ENCODE measurements around the gene NAA11. TPM values are rescaled to one million over a fixed set of nuclear protein-coding genes. Genes with fewer than 3 reads are reported as not detected.

Gene NAA11
- total RNA-seq, 1 donor from 2014 or later, result not detected

- Mint-ChIP-seq H3K4me3 (ENCODE audit: low read depth) (no peak overlapping the region), H3K4me1 (ENCODE audit: low read depth) (peaks cover 3% of the 10 kb centered on the region), H3K36me3 (ENCODE audit: insufficient read depth) (no peaks in the 10 kb centered on the region), H3K27me3 (peaks cover 2% of the 10 kb centered on the region), H3K9me3 (ENCODE audit: low read depth) (no peaks in the 10 kb centered on the region), H3K27ac (no peak overlapping the region)
- TF ChIP-seq CTCF (IDR thresholded peaks at IDR 0.05; ENCODE audit: unreplicated experiment), result no peak
- DNase-seq (ENCODE audit: low spot score, unreplicated experiment), result no peak
Measured at GRCh38 chr4:79296768-79297428, 29.0 kb downstream of the NAA11 start.

- Mint-ChIP-seq H3K4me1 (ENCODE audit: low read depth) (peaks cover 3% of the 10 kb centered on the region), H3K27ac (no peak overlapping the region), H3K36me3 (ENCODE audit: insufficient read depth) (no peaks in the 10 kb centered on the region), H3K4me3 (ENCODE audit: low read depth) (no peak overlapping the region), H3K27me3 (peaks cover 2% of the 10 kb centered on the region), H3K9me3 (ENCODE audit: low read depth) (no peaks in the 10 kb centered on the region)
- TF ChIP-seq CTCF (IDR thresholded peaks at IDR 0.05; ENCODE audit: unreplicated experiment), result no peak
- DNase-seq (ENCODE audit: low spot score, unreplicated experiment), result no peak
Measured at GRCh38 chr4:79295086-79295485, 30.8 kb downstream of the NAA11 start.

- no peak for TF ChIP-seq CTCF (IDR thresholded peaks at IDR 0.05; ENCODE audit: unreplicated experiment)
- H3K36me3 Mint-ChIP-seq (ENCODE audit: insufficient read depth), result no peaks in the 10 kb centered on the region
- peaks cover 2% of the 10 kb centered on the region for H3K27me3 Mint-ChIP-seq
- H3K4me3 Mint-ChIP-seq (ENCODE audit: low read depth), result no peak overlapping the region
- H3K9me3 Mint-ChIP-seq (ENCODE audit: low read depth), result no peaks in the 10 kb centered on the region
- H3K4me1 Mint-ChIP-seq (ENCODE audit: low read depth), result peaks cover 3% of the 10 kb centered on the region
- no peak overlapping the region for H3K27ac Mint-ChIP-seq
- no peak for DNase-seq (ENCODE audit: low spot score, unreplicated experiment)
Measured at GRCh38 chr4:79294064-79294463, 31.8 kb downstream of the NAA11 start.

GRCh38 chr4:79292008-79292407 lies 33.9 kb downstream of the NAA11 start:
- peaks cover 2% of the 10 kb centered on the region for H3K27me3 Mint-ChIP-seq
- H3K27ac Mint-ChIP-seq, result no peak overlapping the region
- H3K4me1 Mint-ChIP-seq (ENCODE audit: low read depth), result peaks cover 3% of the 10 kb centered on the region
- no peaks in the 10 kb centered on the region for H3K9me3 Mint-ChIP-seq (ENCODE audit: low read depth)
- DNase-seq (ENCODE audit: low spot score, unreplicated experiment), result no peak
- no peaks in the 10 kb centered on the region for H3K36me3 Mint-ChIP-seq (ENCODE audit: insufficient read depth)
- no peak for TF ChIP-seq CTCF (IDR thresholded peaks at IDR 0.05; ENCODE audit: unreplicated experiment)
- H3K4me3 Mint-ChIP-seq (ENCODE audit: low read depth), result no peak overlapping the region

GRCh38 chr4:79290376-79290775 lies 35.5 kb downstream of the NAA11 start:
- Mint-ChIP-seq H3K9me3 (ENCODE audit: low read depth) (no peaks in the 10 kb centered on the region), H3K27ac (no peak overlapping the region), H3K27me3 (no peaks in the 10 kb centered on the region), H3K4me1 (ENCODE audit: low read depth) (peaks cover 2% of the 10 kb centered on the region), H3K36me3 (ENCODE audit: insufficient read depth) (no peaks in the 10 kb centered on the region), H3K4me3 (ENCODE audit: low read depth) (no peak overlapping the region)
- no peak for TF ChIP-seq CTCF (IDR thresholded peaks at IDR 0.05; ENCODE audit: unreplicated experiment)
- no peak for DNase-seq (ENCODE audit: low spot score, unreplicated experiment)

All from progenitor cell of endocrine pancreas (in vitro differentiated cells).